KOPT-K1 (cell line): ENCODE measurements around the gene QSOX2.

Experiments used
- H3K27ac ChIP-seq: fragments of 200-600 bp; sonication (generic); 2 replicates; pipeline ENCODE4 v1.5.1; 2016; ENCODE audit warnings: antibody characterized with exemption, mild to moderate bottlenecking, low read depth, low read length; ENCODE audit not compliant: poor library complexity, severe bottlenecking
- H3K36me3 ChIP-seq: fragments of 200-600 bp; sonication (generic); 2 replicates; pipeline ENCODE4 v1.5.1; 2017; ENCODE audit warnings: antibody characterized with exemption, mild to moderate bottlenecking, low read length, moderate library complexity; ENCODE audit not compliant: insufficient read depth
- H3K9me3 ChIP-seq: fragments of 200-600 bp; sonication (generic); 2 replicates; pipeline ENCODE4 v1.5.1; 2017; ENCODE audit warnings: antibody characterized with exemption, low read length, mild to moderate bottlenecking; ENCODE audit not compliant: insufficient read depth, poor library complexity, severe bottlenecking

QSOX2 gene

DNA sequence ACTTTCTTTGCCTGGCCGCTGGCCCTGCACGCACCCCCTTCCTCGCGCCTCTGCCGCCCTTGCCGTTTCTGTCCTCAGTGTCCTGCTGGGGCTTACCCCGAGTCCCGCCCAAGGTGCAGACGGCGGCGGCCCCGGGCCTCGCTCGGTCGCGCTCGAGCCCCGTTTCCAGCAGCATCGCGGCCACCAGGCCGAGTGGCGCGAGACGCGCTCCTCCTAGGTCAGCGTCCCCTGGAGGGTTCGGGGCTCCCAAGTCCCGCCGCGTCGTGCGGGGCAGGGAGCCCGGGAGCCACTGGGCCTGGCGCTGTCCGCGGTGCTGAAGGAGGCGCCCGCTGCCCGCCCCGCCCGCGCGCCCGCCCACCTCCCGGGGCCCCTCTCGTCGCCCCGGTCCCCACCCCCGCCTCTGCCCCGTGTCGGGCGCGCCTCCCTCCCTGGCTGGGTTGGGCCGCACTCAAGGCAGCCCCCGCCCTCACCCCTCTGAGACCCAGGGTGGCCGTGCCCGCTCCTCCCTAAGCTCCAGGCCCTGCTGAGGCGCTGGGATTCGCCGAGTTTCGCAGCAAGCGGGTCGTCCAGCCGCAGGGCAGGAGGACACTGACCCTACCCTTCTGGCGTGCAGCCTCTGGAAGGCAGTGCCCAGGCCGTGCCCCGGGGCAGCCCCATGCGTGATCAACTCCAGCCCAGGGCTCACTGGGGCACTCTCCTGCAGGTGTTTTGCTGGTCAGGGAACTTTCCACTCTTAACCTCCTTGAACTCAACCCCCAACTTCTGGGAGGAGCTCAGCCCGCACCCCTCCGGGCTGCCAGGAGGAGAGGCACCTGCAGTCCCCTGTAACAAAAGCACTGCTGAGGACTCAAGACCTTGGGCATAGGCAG lies 40.5 kb downstream of the QSOX2 start, which contains the start of gene LHX3:
Gene LHX3, minus strand, starts transcription at position 291 of the 869 bp plus-strand sequence. Its CDS starts 116 bp downstream, at position 175.
- peaks cover 23% of the 10 kb centered on the region for H3K36me3 ChIP-seq
- no peak within 1 kb of the TSS for H3K27ac ChIP-seq
- H3K9me3 ChIP-seq: no peaks in the 10 kb centered on the region

- H3K27ac ChIP-seq: no peak overlapping the region
- peaks cover 23% of the 10 kb centered on the region for H3K36me3 ChIP-seq
- H3K9me3 ChIP-seq: no peaks in the 10 kb centered on the region
These were observed 41.3 kb downstream of the QSOX2 start for GRCh38 chr9:136204145-136204805.

- H3K27ac ChIP-seq: no peak overlapping the region
- H3K36me3 ChIP-seq: peaks cover 19% of the 10 kb centered on the region
- H3K9me3 ChIP-seq: no peaks in the 10 kb centered on the region
These were observed 42.0 kb downstream of the QSOX2 start for GRCh38 chr9:136203408-136204144.

GRCh38 chr9:136202454-136203407 lies 42.9 kb downstream of the QSOX2 start:
- H3K36me3 ChIP-seq: peaks cover 14% of the 10 kb centered on the region; the same call in 1 of the 2 replicates
- no peak overlapping the region for H3K27ac ChIP-seq
- H3K9me3 ChIP-seq: no peaks in the 10 kb centered on the region

GRCh38 chr9:136201609-136202453 lies 43.8 kb downstream of the QSOX2 start:
- Histone ChIP-seq H3K36me3 (peaks cover 5% of the 10 kb centered on the region; the same call in 1 of the 2 replicates), H3K9me3 (no peaks in the 10 kb centered on the region), H3K27ac (no peak overlapping the region)

DNA sequence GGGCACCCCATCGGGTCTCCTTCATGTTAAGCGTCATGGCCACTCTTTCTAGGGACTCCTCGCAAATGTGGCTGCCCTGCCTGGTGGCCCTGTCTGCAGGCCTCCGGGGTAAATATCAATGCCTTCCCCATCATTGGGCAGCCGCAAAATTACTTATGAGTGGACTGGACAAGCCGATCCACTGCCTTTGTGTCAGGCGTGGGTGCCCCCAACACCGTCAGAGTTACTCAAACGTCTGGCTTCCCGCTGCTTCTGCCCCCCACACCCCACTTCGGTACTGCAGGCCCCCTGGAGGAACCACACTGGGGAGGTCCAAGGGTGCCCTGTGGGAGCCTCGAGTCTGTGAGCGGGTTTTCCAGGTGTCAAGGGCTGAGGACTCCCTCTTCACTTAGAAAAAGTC lies 44.4 kb downstream of the QSOX2 start:
- Histone ChIP-seq H3K9me3 (no peaks in the 10 kb centered on the region), H3K27ac (no peak overlapping the region), H3K36me3 (no peaks in the 10 kb centered on the region; the same call in 1 of the 2 replicates)

DNA sequence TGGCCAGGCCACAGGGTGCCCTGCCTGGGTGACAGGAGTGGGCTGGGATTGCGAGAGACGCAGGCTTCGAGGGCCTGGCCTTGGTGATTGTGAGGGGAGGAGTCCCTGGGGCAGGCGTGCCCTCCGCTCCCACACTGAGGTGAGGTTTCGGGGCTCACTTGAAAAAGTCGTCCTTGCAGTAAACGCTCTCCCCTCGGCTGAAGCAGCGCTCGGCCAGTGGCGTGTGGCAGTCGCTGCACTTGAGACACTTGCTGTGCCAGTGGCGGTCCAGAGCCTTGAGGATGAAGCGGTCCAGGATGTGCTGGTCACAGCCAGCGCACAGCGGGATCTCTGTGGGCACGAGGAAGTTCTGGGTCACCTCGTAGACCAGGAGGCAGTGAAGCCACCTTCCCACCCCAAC lies 45.2 kb downstream of the QSOX2 start:
- Histone ChIP-seq H3K27ac (no peak overlapping the region), H3K36me3 (no peaks in the 10 kb centered on the region), H3K9me3 (no peaks in the 10 kb centered on the region)

GRCh38 chr9:136199391-136200288 lies 46.0 kb downstream of the QSOX2 start:
- no peaks in the 10 kb centered on the region for H3K9me3 ChIP-seq
- no peak overlapping the region for H3K27ac ChIP-seq
- H3K36me3 ChIP-seq: no peaks in the 10 kb centered on the region

- no peak overlapping the region for H3K27ac ChIP-seq
- no peaks in the 10 kb centered on the region for H3K9me3 ChIP-seq
- H3K36me3 ChIP-seq: no peaks in the 10 kb centered on the region
These were observed 47.0 kb downstream of the QSOX2 start for GRCh38 chr9:136198605-136199083.

GRCh38 chr9:136197930-136198604 lies 47.5 kb downstream of the QSOX2 start:
- no peak overlapping the region for H3K27ac ChIP-seq
- no peaks in the 10 kb centered on the region for H3K9me3 ChIP-seq
- H3K36me3 ChIP-seq: no peaks in the 10 kb centered on the region

GRCh38 chr9:136197084-136197875 lies 48.3 kb downstream of the QSOX2 start:
- Histone ChIP-seq H3K36me3 (no peaks in the 10 kb centered on the region), H3K9me3 (no peaks in the 10 kb centered on the region), H3K27ac (no peak overlapping the region)
